ENCODE measurements around the gene ARHGEF2.
A peak's percentile ranks its signal among the peaks of the same experiment; 100 is the strongest.

Gene ARHGEF2

GRCh38 chr1:155978325-155978972, at the start of gene ARHGEF2:
ARHGEF2 (minus strand) TSS chr1:155978547; CDS start chr1:155978427, 120 bp downstream.
- Histone ChIP-seq H4K20me1 (peaks cover 33 to 44% (median 40%) of the 10 kb centered on the region in 11 experiments), H3K4me3 (peak within 1 kb of the TSS; percentile 88 to 96 (median 94)), H3K4me2 (peak within 1 kb of the TSS; percentile 96 to 100 (median 100)), H3K9me3 (replicated peaks in 1 of 11) (no peaks in the 10 kb centered on the region), H3K36me3 (peaks cover 7 to 20% (median 12%) of the 10 kb centered on the region in 11 experiments; a peak in 17 of 22 replicates), H3K9ac (peak within 1 kb of the TSS; percentile 95 to 100 (median 98)), H3K27ac (peak within 1 kb of the TSS; percentile 93 to 100 (median 98)), H3K27me3 (no peaks in the 10 kb centered on the region), H3K4me1 (peaks cover 63 to 74% (median 71%) of the 10 kb centered on the region in 10 experiments)
- TF ChIP-seq Cebpa-rat (IDR thresholded peaks at IDR 0.05), result no peak

GRCh38 chr1:156026588-156026987, 48.2 kb upstream of the ARHGEF2 start:
- H3K9me3 ChIP-seq (replicated peaks in 1 of 11), result no peaks in the 10 kb centered on the region
- H3K9ac ChIP-seq, result no peak overlapping the region
- no peak overlapping the region for H3K4me2 ChIP-seq
- no peaks in the 10 kb centered on the region; a peak in 2 of 22 replicates for H3K27me3 ChIP-seq
- H3K27ac ChIP-seq, result no peak overlapping the region
- no peak for TF ChIP-seq Cebpa-rat (IDR thresholded peaks at IDR 0.05)
- no peaks in the 10 kb centered on the region for H3K36me3 ChIP-seq
- no peaks in the 10 kb centered on the region for H4K20me1 ChIP-seq
- H3K4me1 ChIP-seq, result no peaks in the 10 kb centered on the region; a peak in 2 of 20 replicates
- H3K4me3 ChIP-seq, result no peak overlapping the region

- H3K36me3 ChIP-seq, result no peaks in the 10 kb centered on the region
- H4K20me1 ChIP-seq, result no peaks in the 10 kb centered on the region
- H3K27ac ChIP-seq, result no peak overlapping the region
- TF ChIP-seq Cebpa-rat (IDR thresholded peaks at IDR 0.05), result no peak
- H3K27me3 ChIP-seq, result no peaks in the 10 kb centered on the region; a peak in 2 of 22 replicates
- peaks cover 0 to 7% (median 5%) of the 10 kb centered on the region in 10 experiments; a peak in 11 of 20 replicates for H3K4me1 ChIP-seq
- H3K9me3 ChIP-seq (replicated peaks in 1 of 11), result no peaks in the 10 kb centered on the region
- no peak overlapping the region for H3K4me3 ChIP-seq
- no peak overlapping the region for H3K9ac ChIP-seq
- no peak overlapping the region for H3K4me2 ChIP-seq
Measured at GRCh38 chr1:156025876-156026275, 47.5 kb upstream of the ARHGEF2 start.

- H3K27ac ChIP-seq, result no peak overlapping the region
- no peak for TF ChIP-seq Cebpa-rat (IDR thresholded peaks at IDR 0.05)
Measured at GRCh38 chr1:156024801-156025200, 46.5 kb upstream of the ARHGEF2 start.

GRCh38 chr1:156021954-156022353, 43.6 kb upstream of the ARHGEF2 start:
- 0 out of 22 replicates have a peak overlapping the region, but pooled peaks of 1 of the 11 experiments have one; percentile 7 for H3K4me2 ChIP-seq
- H3K27me3 ChIP-seq, result no peaks in the 10 kb centered on the region; a peak in 2 of 22 replicates
- peaks cover 13 to 24% (median 19%) of the 10 kb centered on the region in 10 experiments for H3K4me1 ChIP-seq
- TF ChIP-seq Cebpa-rat (IDR thresholded peaks at IDR 0.05), result no peak
- peaks cover 0 to 29% (median 5%) of the 10 kb centered on the region in 11 experiments; a peak in 9 of 22 replicates for H4K20me1 ChIP-seq
- no peak overlapping the region for H3K9ac ChIP-seq
- H3K36me3 ChIP-seq, result peaks cover 21 to 30% (median 28%) of the 10 kb centered on the region in 11 experiments
- no peaks in the 10 kb centered on the region for H3K9me3 ChIP-seq (replicated peaks in 1 of 11)
- H3K4me3 ChIP-seq, result no peak overlapping the region
- no peak overlapping the region for H3K27ac ChIP-seq

More at GRCh38 chr1:156024801-156025200, 46.5 kb upstream of the ARHGEF2 start:
- H4K20me1 ChIP-seq, result peaks cover 0 to 5% (median 0%) of the 10 kb centered on the region in 11 experiments; a peak in 5 of 22 replicates
- no peaks in the 10 kb centered on the region; a peak in 2 of 22 replicates for H3K27me3 ChIP-seq
- H3K36me3 ChIP-seq, result peaks cover 0 to 1% (median 0%) of the 10 kb centered on the region in 11 experiments; a peak in 3 of 22 replicates
- H3K4me1 ChIP-seq, result peaks cover 3 to 10% (median 8%) of the 10 kb centered on the region in 10 experiments
- no peak overlapping the region for H3K4me2 ChIP-seq
- H3K4me3 ChIP-seq, result no peak overlapping the region
- H3K9ac ChIP-seq, result no peak overlapping the region
- no peaks in the 10 kb centered on the region for H3K9me3 ChIP-seq (replicated peaks in 1 of 11)

- Histone ChIP-seq H3K27me3 (no peaks in the 10 kb centered on the region; a peak in 2 of 22 replicates), H3K9ac (peak overlapping the region; percentile 73 to 89 (median 86); a peak in 14 of 22 replicates), H3K36me3 (peaks cover 30 to 39% (median 37%) of the 10 kb centered on the region in 11 experiments), H3K4me3 (peak overlapping the region; percentile 75 to 88 (median 82)), H4K20me1 (peaks cover 0 to 33% (median 7%) of the 10 kb centered on the region in 11 experiments; a peak in 9 of 22 replicates), H3K27ac (peak overlapping the region in 2 of 11 experiments; percentile 68 to 69; a peak in 3 of 22 replicates), H3K4me2 (peak overlapping the region; percentile 53 to 83 (median 69)), H3K4me1 (peaks cover 13 to 29% (median 20%) of the 10 kb centered on the region in 10 experiments), H3K9me3 (replicated peaks in 1 of 11) (no peaks in the 10 kb centered on the region)
- TF ChIP-seq Cebpa-rat (IDR thresholded peaks at IDR 0.05), result no peak
Measured at GRCh38 chr1:156021093-156021428, 42.7 kb upstream of the ARHGEF2 start.

GRCh38 chr1:156020293-156021092, 42.1 kb upstream of the ARHGEF2 start, which contains the start of gene SSR2:
SSR2 (minus strand) TSS chr1:156020951; CDS start chr1:156020167, 784 bp downstream.
- Histone ChIP-seq H3K27me3 (no peaks in the 10 kb centered on the region; a peak in 2 of 22 replicates), H4K20me1 (peaks cover 0 to 33% (median 7%) of the 10 kb centered on the region in 11 experiments; a peak in 9 of 22 replicates), H3K36me3 (peaks cover 36 to 45% (median 43%) of the 10 kb centered on the region in 11 experiments), H3K4me1 (peaks cover 13 to 29% (median 20%) of the 10 kb centered on the region in 10 experiments), H3K4me3 (peak within 1 kb of the TSS; percentile 75 to 88 (median 82)), H3K9me3 (replicated peaks in 1 of 11) (no peaks in the 10 kb centered on the region), H3K4me2 (peak within 1 kb of the TSS; percentile 82 to 98 (median 92)), H3K27ac (peak within 1 kb of the TSS; percentile 37 to 80 (median 69); a peak in 19 of 22 replicates), H3K9ac (peak within 1 kb of the TSS; percentile 73 to 89 (median 86))
- TF ChIP-seq Cebpa-rat (IDR thresholded peaks at IDR 0.05), result no peak

- TF ChIP-seq Cebpa-rat (IDR thresholded peaks at IDR 0.05), result no peak
- Histone ChIP-seq H3K4me3 (peak overlapping the region; percentile 75 to 88 (median 82)), H3K9me3 (replicated peaks in 1 of 11) (no peaks in the 10 kb centered on the region), H3K27me3 (no peaks in the 10 kb centered on the region; a peak in 2 of 22 replicates), H3K36me3 (peaks cover 41 to 50% (median 48%) of the 10 kb centered on the region in 11 experiments), H4K20me1 (peaks cover 0 to 35% (median 7%) of the 10 kb centered on the region in 11 experiments; a peak in 11 of 22 replicates), H3K4me2 (peak overlapping the region; percentile 82 to 98 (median 92)), H3K9ac (peak overlapping the region; percentile 73 to 89 (median 86)), H3K27ac (peak overlapping the region; percentile 37 to 80 (median 69); a peak in 18 of 22 replicates), H3K4me1 (peaks cover 13 to 29% (median 20%) of the 10 kb centered on the region in 10 experiments)
Measured at GRCh38 chr1:156019946-156020292, 41.6 kb upstream of the ARHGEF2 start.
